MM.1S (cell line): ENCODE results near the gene CRAT.

Experiments used
- DNase-seq: peaks from one replicate; pipeline ENCODE4 v3.0.0-alpha.2; 2015
- H2AFZ ChIP-seq: fragments of 300-600 bp; sonication (generic); 2 replicates; pipeline ENCODE4 v1.6.0; 2016; ENCODE audit warnings: antibody characterized with exemption, low read length
- H3F3A ChIP-seq: fragments of 300-600 bp; sonication (generic); 2 replicates; pipeline ENCODE4 v1.6.1; 2016; ENCODE audit warnings: mild to moderate bottlenecking, antibody characterized with exemption, low read length, moderate library complexity, mixed read lengths; ENCODE audit not compliant: insufficient read depth
- H3K27ac ChIP-seq: fragments of 300-600 bp; sonication (generic); 2 replicates; pipeline ENCODE4 v1.5.1; 2016; ENCODE audit warnings: mild to moderate bottlenecking, low read length
- H3K27me3 ChIP-seq: fragments of 300-600 bp; sonication (generic); replicated peaks from 2 replicates; pipeline ENCODE4 v1.6.0; 2016; ENCODE audit warnings: low read length; ENCODE audit not compliant: insufficient read depth
- H3K36me3 ChIP-seq: fragments of 300-600 bp; sonication (generic); replicated peaks from 2 replicates; pipeline ENCODE4 v1.6.1; 2016; ENCODE audit warnings: mild to moderate bottlenecking, low read length, mixed read lengths; ENCODE audit not compliant: insufficient read depth
- H3K4me1 ChIP-seq: fragments of 300-600 bp; sonication (generic); 2 replicates; pipeline ENCODE4 v1.6.1; 2016; ENCODE audit warnings: low read length, mixed read lengths
- H3K4me2 ChIP-seq: fragments of 300-600 bp; sonication (generic); 2 replicates; pipeline ENCODE4 v1.6.0; 2016; ENCODE audit warnings: low read depth, low read length
- H3K4me3 ChIP-seq: fragments of 300-600 bp; sonication (generic); 2 replicates; pipeline ENCODE4 v1.5.1; 2016; ENCODE audit warnings: low read length, mixed read lengths
- H3K79me2 ChIP-seq: fragments of 300-600 bp; sonication (generic); 2 replicates; pipeline ENCODE4 v1.6.1; 2016; ENCODE audit warnings: mixed run types, low read length, mixed read lengths
- H3K9ac ChIP-seq: fragments of 300-600 bp; sonication (generic); 2 replicates; pipeline ENCODE4 v1.6.1; 2016; ENCODE audit warnings: low read length, mixed read lengths
- H3K9me2 ChIP-seq: fragments of 300-600 bp; sonication (generic); replicated peaks from 2 replicates; pipeline ENCODE4 v1.6.1; 2016; ENCODE audit warnings: mild to moderate bottlenecking, low read length, mixed read lengths; ENCODE audit not compliant: insufficient read depth
- H3K9me3 ChIP-seq: fragments of 300-600 bp; sonication (generic); replicated peaks from 2 replicates; pipeline ENCODE4 v1.6.1; 2016; ENCODE audit warnings: mild to moderate bottlenecking, low read length, mixed read lengths; ENCODE audit not compliant: insufficient read depth
- H4K20me1 ChIP-seq: fragments of 300-600 bp; sonication (generic); 2 replicates; pipeline ENCODE4 v1.6.1; 2016; ENCODE audit warnings: mild to moderate bottlenecking, low read length, moderate library complexity, mixed read lengths; ENCODE audit not compliant: insufficient read depth
- EZH2 ChIP-seq: fragments of 300-600 bp; sonication (generic); optimal IDR thresholded peaks from 2 replicates; pipeline ENCODE3; 2017; ENCODE audit warnings: low read depth, mild to moderate bottlenecking, antibody characterized with exemption, low read length, mixed read lengths
- EZH2phosphoT487 ChIP-seq: fragments of 300-600 bp; sonication (generic); IDR thresholded peaks from 2 replicates; pipeline ENCODE4 v1.6.1; 2018; ENCODE audit warnings: antibody characterized with exemption, low read length
- TF ChIP-seq, protein P1 (sequence below): fragments of 300-600 bp; sonication (generic); IDR thresholded peaks from 2 replicates; pipeline ENCODE4 v1.5.1; 2016; ENCODE audit warnings: antibody characterized with exemption, low read length, mixed read lengths

The CRAT gene

DNA sequence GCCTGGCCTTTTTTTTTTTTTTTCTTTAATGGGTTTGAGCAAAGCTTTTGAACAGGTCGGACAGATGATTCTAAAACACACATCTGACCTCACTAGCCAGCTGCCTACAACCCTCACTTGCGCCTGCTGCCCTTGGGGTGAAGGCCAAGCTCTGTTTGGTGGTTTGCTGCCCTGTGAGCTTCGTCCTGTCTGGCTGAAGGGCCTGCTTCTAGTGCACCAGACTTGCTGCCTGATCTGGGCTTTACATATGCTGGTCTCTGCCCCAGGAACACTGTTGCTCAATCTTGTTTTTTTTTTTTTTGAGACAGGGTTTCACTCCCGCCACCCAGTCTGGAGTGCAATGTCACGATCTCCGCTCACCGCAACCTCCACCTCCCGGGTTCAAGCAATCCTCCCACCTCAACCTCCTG lies 46.1 kb downstream of the CRAT start:
- no peaks in the 10 kb centered on the region for H3K36me3 ChIP-seq
- no peaks in the 10 kb centered on the region for H3K4me1 ChIP-seq
- no peak for DNase-seq
- no peaks in the 10 kb centered on the region for H3K9me3 ChIP-seq
- H3K27ac ChIP-seq: no peak overlapping the region
- no peak overlapping the region for H3K4me2 ChIP-seq
- no peaks in the 10 kb centered on the region for H3K9me2 ChIP-seq
- no peak overlapping the region for H3K4me3 ChIP-seq
- no peak overlapping the region for H3K9ac ChIP-seq
- no peaks in the 10 kb centered on the region for H3K79me2 ChIP-seq
- no peak overlapping the region for H2AFZ ChIP-seq
- H3K27me3 ChIP-seq: no peaks in the 10 kb centered on the region
- no peaks in the 10 kb centered on the region for H3F3A ChIP-seq
- TF ChIP-seq EZH2: no peak
- no peak for TF ChIP-seq EZH2phosphoT487
- TF ChIP-seq, protein P1, sequence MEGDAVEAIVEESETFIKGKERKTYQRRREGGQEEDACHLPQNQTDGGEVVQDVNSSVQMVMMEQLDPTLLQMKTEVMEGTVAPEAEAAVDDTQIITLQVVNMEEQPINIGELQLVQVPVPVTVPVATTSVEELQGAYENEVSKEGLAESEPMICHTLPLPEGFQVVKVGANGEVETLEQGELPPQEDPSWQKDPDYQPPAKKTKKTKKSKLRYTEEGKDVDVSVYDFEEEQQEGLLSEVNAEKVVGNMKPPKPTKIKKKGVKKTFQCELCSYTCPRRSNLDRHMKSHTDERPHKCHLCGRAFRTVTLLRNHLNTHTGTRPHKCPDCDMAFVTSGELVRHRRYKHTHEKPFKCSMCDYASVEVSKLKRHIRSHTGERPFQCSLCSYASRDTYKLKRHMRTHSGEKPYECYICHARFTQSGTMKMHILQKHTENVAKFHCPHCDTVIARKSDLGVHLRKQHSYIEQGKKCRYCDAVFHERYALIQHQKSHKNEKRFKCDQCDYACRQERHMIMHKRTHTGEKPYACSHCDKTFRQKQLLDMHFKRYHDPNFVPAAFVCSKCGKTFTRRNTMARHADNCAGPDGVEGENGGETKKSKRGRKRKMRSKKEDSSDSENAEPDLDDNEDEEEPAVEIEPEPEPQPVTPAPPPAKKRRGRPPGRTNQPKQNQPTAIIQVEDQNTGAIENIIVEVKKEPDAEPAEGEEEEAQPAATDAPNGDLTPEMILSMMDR: no peak
- no peaks in the 10 kb centered on the region for H4K20me1 ChIP-seq

DNA sequence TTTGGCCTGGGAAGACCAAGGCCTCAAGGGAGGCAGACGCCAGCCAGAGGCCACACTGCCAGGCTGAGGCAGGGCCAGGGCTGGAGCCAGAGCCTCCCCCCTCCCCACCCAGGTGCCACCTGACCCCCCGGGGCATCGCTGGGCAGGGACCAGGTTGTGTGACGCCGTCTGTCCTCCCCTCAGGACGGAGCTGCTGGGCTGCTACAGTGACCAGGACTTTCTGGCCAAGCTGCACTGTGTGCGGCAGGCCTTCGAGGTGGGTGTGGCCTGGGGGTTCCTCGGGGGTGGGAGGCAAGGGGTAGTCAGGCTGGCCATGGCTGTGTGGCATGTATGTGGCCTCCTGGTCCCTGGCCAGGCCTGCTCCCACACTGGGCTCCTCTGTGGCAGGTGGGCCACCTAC lies 47.5 kb downstream of the CRAT start:
- H2AFZ ChIP-seq: no peak overlapping the region
- no peaks in the 10 kb centered on the region for H3K79me2 ChIP-seq
- no peaks in the 10 kb centered on the region for H3F3A ChIP-seq
- no peaks in the 10 kb centered on the region for H4K20me1 ChIP-seq
- no peaks in the 10 kb centered on the region for H3K27me3 ChIP-seq
- no peaks in the 10 kb centered on the region for H3K4me1 ChIP-seq
- DNase-seq: no peak
- H3K4me2 ChIP-seq: no peak overlapping the region
- no peak overlapping the region for H3K4me3 ChIP-seq
- no peaks in the 10 kb centered on the region for H3K36me3 ChIP-seq
- H3K9me2 ChIP-seq: no peaks in the 10 kb centered on the region
- no peak overlapping the region for H3K27ac ChIP-seq
- no peaks in the 10 kb centered on the region for H3K9me3 ChIP-seq
- no peak overlapping the region for H3K9ac ChIP-seq
- TF ChIP-seq EZH2 (no peak), EZH2phosphoT487 (no peak)
- TF ChIP-seq, protein P1: no peak

GRCh38 chr9:129060991-129061390 lies 49.6 kb downstream of the CRAT start:
- Histone ChIP-seq H3K4me3 (no peak overlapping the region), H3K36me3 (no peaks in the 10 kb centered on the region), H3K9me2 (no peaks in the 10 kb centered on the region), H3K4me2 (no peak overlapping the region), H3K4me1 (no peaks in the 10 kb centered on the region), H3K9ac (no peak overlapping the region), H2AFZ (no peak overlapping the region), H3F3A (no peaks in the 10 kb centered on the region), H4K20me1 (no peaks in the 10 kb centered on the region), H3K27ac (no peak overlapping the region), H3K9me3 (no peaks in the 10 kb centered on the region), H3K79me2 (no peaks in the 10 kb centered on the region), H3K27me3 (no peaks in the 10 kb centered on the region)
- TF ChIP-seq, protein P1: no peak
- TF ChIP-seq EZH2 (no peak), EZH2phosphoT487 (no peak)
- DNase-seq: no peak
